ENCODE results near the gene GALR2. TPM values are rescaled to one million over a fixed set of nuclear protein-coding genes. Genes with fewer than 3 reads are reported as not detected.

GALR2 gene
- polyA plus RNA-seq, 1 donor (not counting 4 experiments of a cell fraction or from before 2014, with no cell fraction given) = not detected

- Histone ChIP-seq H2AFZ (ENCODE audit: control insufficient read depth, low read length) (no peak overlapping the region), H3K79me2 (ENCODE audit: control insufficient read depth, insufficient read depth, low read length) (no peaks in the 10 kb centered on the region), H3K27me3 (ENCODE audit: control insufficient read depth, extremely low read depth, insufficient read depth, low read length) (peaks cover 20% of the 10 kb centered on the region), H3K27ac (ENCODE audit: control insufficient read depth, insufficient read depth, low read length) (no peak overlapping the region), H3K4me2 (ENCODE audit: control insufficient read depth, extremely low read depth, insufficient read depth, low read depth, low read length) (no peak overlapping the region), H3K9me3 (ENCODE audit: control insufficient read depth, low read depth, low read length) (no peaks in the 10 kb centered on the region), H3K9ac (ENCODE audit: control insufficient read depth, extremely low read depth, insufficient read depth, low read length) (no peak overlapping the region), H3K36me3 (ENCODE audit: control insufficient read depth in 2 of 2, extremely low read depth in 1 of 2, insufficient read depth in 2 of 2, low read length in 2 of 2) (peaks cover 20 to 38% of the 10 kb centered on the region in 2 experiments), H3K4me3 (ENCODE audit: control insufficient read depth in 2 of 3, extremely low read depth in 1 of 3, insufficient read depth in 2 of 3, low read depth in 1 of 3, low read length in 3 of 3) (no peak overlapping the region), H3K9me1 (ENCODE audit: control insufficient read depth, extremely low read depth, insufficient read depth, low read length) (no peaks in the 10 kb centered on the region), H3K4me1 (ENCODE audit: control insufficient read depth, extremely low read depth, insufficient read depth, low read length) (no peaks in the 10 kb centered on the region), H4K20me1 (ENCODE audit: control insufficient read depth, extremely low read depth, insufficient read depth, low read length) (no peaks in the 10 kb centered on the region)
- no peak for DNase-seq (ENCODE audit: low read depth, low spot score)
- no peak for TF ChIP-seq CTCF (optimal IDR thresholded peaks at IDR 0.05 in 1 of 3, IDR thresholded peaks at IDR 0.05 in 1 of 3, conservative IDR thresholded peaks at IDR 0.05 in 1 of 3; ENCODE audit: extremely low read depth in 1 of 3, insufficient read depth in 2 of 3, low read length in 3 of 3)
- no peak for TF ChIP-seq EZH2 (IDR thresholded peaks at IDR 0.05; ENCODE audit: low read length)
- FAIRE-seq = no peak
- dilution Hi-C loops (cut with MboI; ENCODE audit: extremely low pct_ligation_motif_present, low sequenced_read_pairs) = no loop called here
Observed at GRCh38 chr17:76083536-76084182, 9.1 kb downstream of the GALR2 start.

DNA sequence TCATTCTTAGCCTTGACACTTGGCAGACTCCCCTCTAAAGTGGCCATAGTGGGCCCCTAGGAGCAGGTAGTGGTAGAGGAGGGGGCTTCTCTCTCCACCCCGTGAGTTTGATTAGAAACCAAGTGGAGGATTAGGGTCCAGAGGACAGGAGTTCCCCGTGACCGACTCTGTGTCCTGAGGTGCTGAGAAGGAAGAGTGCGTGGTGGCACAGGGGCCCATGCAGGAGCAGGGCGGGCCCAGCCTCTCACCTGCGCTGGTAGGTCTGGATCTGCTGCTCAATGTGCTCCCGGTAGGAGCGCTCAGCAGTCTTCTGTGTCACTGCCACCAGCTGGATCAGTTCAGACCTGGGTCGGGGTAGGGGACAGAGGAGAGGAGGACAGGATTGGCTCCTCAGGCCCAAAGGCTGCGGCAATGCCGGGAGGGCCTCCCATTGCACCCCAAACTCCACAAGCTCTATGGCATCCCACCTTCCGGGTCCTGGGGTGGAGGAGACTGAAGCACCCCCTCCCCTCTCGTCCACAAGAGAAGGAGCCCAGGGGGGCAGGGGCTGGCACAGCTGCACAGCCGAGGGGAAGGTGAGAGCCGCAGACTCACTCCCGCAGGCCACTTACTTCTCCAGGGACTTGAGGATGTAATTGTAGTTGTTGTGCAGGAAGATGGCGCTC is 10.6 kb downstream of the GALR2 start:
- Histone ChIP-seq H3K9me1 (ENCODE audit: control insufficient read depth, extremely low read depth, insufficient read depth, low read length) (no peaks in the 10 kb centered on the region), H3K4me1 (ENCODE audit: control insufficient read depth, extremely low read depth, insufficient read depth, low read length) (no peaks in the 10 kb centered on the region), H3K4me3 (ENCODE audit: control insufficient read depth in 2 of 3, extremely low read depth in 1 of 3, insufficient read depth in 2 of 3, low read depth in 1 of 3, low read length in 3 of 3) (no peak overlapping the region), H3K9ac (ENCODE audit: control insufficient read depth, extremely low read depth, insufficient read depth, low read length) (no peak overlapping the region), H3K79me2 (ENCODE audit: control insufficient read depth, insufficient read depth, low read length) (no peaks in the 10 kb centered on the region), H3K27ac (ENCODE audit: control insufficient read depth, insufficient read depth, low read length) (no peak overlapping the region), H2AFZ (ENCODE audit: control insufficient read depth, low read length) (no peak overlapping the region), H3K36me3 (ENCODE audit: control insufficient read depth in 2 of 2, extremely low read depth in 1 of 2, insufficient read depth in 2 of 2, low read length in 2 of 2) (peaks cover 30 to 46% of the 10 kb centered on the region in 2 experiments), H3K9me3 (ENCODE audit: control insufficient read depth, low read depth, low read length) (no peaks in the 10 kb centered on the region), H4K20me1 (ENCODE audit: control insufficient read depth, extremely low read depth, insufficient read depth, low read length) (no peaks in the 10 kb centered on the region), H3K4me2 (ENCODE audit: control insufficient read depth, extremely low read depth, insufficient read depth, low read depth, low read length) (no peak overlapping the region), H3K27me3 (ENCODE audit: control insufficient read depth, extremely low read depth, insufficient read depth, low read length) (peaks cover 5% of the 10 kb centered on the region)
- TF ChIP-seq CTCF (optimal IDR thresholded peaks at IDR 0.05 in 1 of 3, IDR thresholded peaks at IDR 0.05 in 1 of 3, conservative IDR thresholded peaks at IDR 0.05 in 1 of 3; ENCODE audit: extremely low read depth in 1 of 3, insufficient read depth in 2 of 3, low read length in 3 of 3) (no peak), EZH2 (IDR thresholded peaks at IDR 0.05; ENCODE audit: low read length) (no peak)
- DNase-seq (ENCODE audit: low read depth, low spot score) (no peak), FAIRE-seq (no peak)
- dilution Hi-C loops (cut with MboI; ENCODE audit: extremely low pct_ligation_motif_present, low sequenced_read_pairs) = no loop called here
